Gastrocnemius medialis (tissue), 4 donors: Measurements from ENCODE around the gene SLC25A36.

Experiments
- CTCF ChIP-seq, 5 experiments: fragments of 450-650 bp in 3 of 5; fragments of 200-600 bp in 2 of 5; sonication (generic) in 2 of 5; IDR thresholded peaks in 4 of 5; conservative IDR thresholded peaks in 1 of 5; 1 replicate in 4 of 5; 2 replicates in 1 of 5; pipeline ENCODE4 v1.5.1; 2016 to 2019; ENCODE audit warnings: antibody characterized with exemption in 5 of 5, mild to moderate bottlenecking in 3 of 5, moderate library complexity in 3 of 5
- POLR2A ChIP-seq, 2 donors: fragments of 450-650 bp; IDR thresholded peaks; one replicate each; pipeline ENCODE4 v1.6.1; 2017; ENCODE audit warnings: antibody characterized with exemption in 2 of 2, mild to moderate bottlenecking in 2 of 2, moderate library complexity in 2 of 2

DNA sequence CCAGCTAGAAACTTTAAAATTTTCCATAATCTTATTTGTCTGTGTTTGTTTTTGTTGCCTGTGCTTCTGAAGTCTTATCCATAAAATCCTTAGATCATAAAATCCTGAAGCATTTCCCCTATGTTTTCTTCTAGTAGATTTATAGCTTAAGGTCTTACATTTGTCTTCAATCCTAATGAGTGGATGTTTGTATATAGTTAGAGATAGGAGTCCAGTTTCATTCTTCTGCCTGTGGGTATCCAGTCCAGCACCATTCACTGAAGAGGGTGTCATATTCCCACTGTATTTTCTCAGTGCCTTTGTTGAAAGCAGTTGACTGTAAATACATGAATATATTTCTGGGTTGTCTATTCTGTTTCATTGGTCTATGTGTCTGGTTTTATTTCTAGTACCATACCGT is 64.7 kb downstream of the SLC25A36 start:
- TF ChIP-seq POLR2A (IDR thresholded peaks at IDR 0.05) (no peak), CTCF (IDR thresholded peaks at IDR 0.05 in 4 of 5, conservative IDR thresholded peaks at IDR 0.05 in 1 of 5) (no peak)
